HTERT RPE-1 (cell line): ENCODE results near the gene TTLL6.

Source experiments
- in situ Hi-C: fragments of 300-500 bp; cut with MboI; formaldehyde crosslinking; loops from 4 replicates; pipeline ENCODE4 v1.14.3; 2020; ENCODE audit warnings: low sequenced_read_pairs

Gene TTLL6

DNA sequence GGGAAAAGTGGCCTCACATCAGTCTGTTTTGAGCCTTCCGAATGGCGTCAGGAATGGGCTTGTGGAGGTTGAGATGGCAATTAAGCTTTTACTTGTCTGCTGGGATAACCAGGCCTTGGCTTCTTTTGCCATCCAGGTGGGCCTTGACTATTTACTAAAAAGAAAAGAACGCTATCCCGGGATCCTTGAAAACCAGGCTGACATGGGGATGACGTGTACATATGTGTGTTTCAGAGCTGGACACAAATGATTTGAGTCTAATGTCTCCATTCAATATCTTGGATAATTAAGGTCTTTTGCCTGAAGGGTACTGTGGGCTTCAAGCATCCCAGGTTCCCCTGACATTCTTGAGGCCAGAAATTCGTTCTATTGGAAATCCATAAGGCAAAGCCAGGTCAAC, 55.9 kb downstream of the TTLL6 start:
- in situ Hi-C loops = no loop called here

DNA sequence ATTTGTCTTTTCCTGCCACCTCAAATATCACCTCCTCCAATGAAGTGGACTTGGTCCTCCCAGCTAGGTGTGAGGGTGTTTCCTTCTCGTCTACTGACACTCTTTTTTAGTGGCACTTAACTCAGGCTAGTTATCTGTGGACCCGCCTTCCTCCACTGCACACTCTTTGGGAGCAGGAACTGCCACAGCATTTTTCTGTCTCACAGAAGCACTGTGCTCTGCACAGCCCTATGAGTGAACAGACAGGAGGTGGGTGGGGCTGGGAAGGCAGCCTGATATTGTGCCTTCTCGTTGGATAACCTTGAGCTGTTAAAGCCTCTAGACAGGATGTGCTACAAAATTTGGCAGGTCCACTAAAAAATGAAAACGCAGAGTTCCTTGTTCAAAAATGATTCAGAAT, 56.6 kb downstream of the TTLL6 start:
- in situ Hi-C loops = no loop called here

DNA sequence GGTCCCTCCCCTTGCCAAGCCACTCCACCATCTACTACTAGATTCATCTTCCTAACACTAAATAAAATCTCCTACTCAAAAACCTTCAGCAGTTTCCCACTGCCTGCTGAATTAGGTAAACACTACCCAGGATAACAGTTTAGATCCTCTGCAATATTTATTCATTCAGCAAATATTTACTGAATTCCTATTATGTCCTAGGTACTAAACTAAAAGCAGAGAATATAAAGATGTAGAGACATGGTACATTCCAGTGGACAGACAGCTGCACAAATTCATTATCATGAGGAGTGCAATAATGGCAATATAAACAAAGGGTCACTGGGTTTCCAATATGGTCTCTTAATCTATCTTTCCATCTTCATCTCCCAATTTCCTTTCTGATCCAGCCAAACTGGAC, 57.7 kb downstream of the TTLL6 start:
- in situ Hi-C loops = no loop called here

GRCh38 chr17:48757524-48757961, 59.5 kb downstream of the TTLL6 start:
- in situ Hi-C loops = no loop called here

GRCh38 chr17:48756830-48757251, 60.2 kb downstream of the TTLL6 start:
- in situ Hi-C loops = no loop called here

GRCh38 chr17:48755356-48755755, 61.7 kb downstream of the TTLL6 start:
- in situ Hi-C loops = no loop called here

DNA sequence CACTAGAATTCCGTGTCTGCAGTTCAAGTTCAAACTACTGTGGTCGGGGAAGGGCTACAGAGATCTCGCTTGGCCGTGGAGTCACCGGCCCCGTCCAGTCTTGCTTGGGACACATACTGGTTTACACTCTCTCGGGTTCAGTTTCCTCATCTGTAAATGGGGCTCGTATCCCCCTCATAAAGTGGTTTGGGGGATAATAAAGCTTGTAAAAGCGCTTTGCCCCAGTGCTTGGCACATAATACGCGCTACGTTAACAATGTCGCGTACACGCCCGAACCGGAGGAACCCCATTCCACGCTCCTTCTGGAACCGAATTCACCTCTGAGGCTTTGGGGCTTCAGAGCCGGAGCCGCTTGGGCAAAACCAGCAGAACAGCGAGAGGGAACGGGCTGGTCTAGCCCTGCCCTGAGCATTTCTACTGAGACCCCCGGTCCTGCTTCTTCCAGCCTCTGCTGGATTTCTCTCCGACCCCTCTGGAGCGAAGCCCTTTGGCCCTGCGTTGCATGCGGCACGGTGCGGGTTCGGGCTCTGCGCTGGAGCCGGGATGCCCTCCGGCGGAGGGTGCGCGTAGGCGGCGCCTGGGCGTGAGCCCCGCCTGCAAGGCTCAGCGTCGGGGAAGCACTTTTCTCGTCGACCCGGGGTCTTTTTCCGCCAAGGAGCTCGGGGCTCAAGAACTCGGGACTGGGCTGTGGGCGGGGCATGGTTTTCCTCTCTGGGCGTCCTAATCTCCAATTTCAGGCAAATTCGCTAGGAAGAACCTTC, 62.3 kb downstream of the TTLL6 start:
- in situ Hi-C loops = no loop called here

GRCh38 chr17:48753794-48754499, 63.1 kb downstream of the TTLL6 start:
- in situ Hi-C loops = no loop called here

GRCh38 chr17:48752399-48753288, 64.4 kb downstream of the TTLL6 start:
- in situ Hi-C loops = no loop called here

- in situ Hi-C loops = no loop called here
Observed at GRCh38 chr17:48751733-48752398, 65.2 kb downstream of the TTLL6 start.

DNA sequence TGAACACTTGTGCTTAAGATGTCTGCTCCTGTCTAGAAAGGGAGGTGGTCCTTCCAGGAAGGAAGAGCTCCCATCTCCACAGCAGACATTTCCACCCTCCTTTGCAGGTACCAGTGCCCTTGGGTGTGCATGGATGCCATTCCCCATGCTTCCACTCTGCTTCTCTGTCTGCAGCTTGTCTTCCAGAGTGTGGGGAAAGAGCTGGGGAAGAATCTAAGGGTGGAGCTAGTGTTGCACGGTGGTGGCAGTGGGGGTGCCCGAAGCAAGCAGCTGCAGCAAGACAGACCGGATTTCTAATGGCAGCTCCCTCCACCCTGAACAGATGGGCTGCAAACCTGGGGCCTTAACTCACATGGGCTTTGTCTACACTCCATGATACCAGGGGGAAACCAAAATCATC, 65.9 kb downstream of the TTLL6 start:
- in situ Hi-C loops = no loop called here

DNA sequence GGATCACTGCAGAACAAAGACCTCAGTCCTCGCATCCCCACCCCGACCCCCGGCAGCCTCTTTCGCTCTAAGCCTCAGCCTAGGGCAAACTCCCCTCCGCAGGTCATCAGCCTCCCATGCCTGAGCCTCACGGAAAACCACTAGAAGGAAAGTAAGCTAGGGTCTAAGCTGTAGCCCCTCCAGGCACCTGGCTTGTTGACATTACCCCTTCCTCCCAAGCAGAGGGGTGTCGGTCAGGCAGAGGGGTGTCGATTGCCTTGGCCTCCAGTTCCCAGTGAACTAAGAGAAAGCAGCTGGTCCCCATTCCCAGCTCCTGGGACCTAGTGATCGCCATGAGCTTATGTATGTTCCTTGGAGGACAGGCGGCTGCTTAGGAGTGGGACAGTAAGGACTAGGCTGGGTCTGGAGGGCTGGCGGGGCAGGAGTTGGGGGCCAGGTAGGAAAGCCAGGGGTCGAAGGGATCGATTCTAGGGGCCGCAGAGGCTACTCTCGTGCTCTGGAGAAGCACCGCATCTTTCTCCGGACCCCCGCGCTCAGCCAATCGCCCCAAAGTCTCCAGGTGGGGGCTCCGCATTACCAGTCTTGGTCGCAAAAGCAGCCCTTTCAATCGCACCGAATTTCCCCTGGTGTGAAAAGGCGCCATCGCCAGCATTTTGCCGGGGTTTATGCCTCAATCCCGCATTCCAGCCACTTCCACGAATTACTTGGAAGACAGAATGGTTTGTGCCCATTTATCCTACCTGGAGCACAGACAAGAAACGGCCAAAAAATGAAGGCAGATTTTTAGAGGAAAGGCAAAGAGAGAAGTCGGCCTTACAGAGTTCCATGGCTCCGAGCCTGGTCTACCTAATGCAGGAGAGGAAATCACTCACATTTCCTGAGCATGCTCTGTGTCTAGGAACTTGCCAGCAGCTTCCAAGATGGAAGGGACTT, 67.1 kb downstream of the TTLL6 start:
- in situ Hi-C loops = no loop called here

- in situ Hi-C loops = no loop called here
Observed at GRCh38 chr17:48748718-48749566, 68.1 kb downstream of the TTLL6 start.

DNA sequence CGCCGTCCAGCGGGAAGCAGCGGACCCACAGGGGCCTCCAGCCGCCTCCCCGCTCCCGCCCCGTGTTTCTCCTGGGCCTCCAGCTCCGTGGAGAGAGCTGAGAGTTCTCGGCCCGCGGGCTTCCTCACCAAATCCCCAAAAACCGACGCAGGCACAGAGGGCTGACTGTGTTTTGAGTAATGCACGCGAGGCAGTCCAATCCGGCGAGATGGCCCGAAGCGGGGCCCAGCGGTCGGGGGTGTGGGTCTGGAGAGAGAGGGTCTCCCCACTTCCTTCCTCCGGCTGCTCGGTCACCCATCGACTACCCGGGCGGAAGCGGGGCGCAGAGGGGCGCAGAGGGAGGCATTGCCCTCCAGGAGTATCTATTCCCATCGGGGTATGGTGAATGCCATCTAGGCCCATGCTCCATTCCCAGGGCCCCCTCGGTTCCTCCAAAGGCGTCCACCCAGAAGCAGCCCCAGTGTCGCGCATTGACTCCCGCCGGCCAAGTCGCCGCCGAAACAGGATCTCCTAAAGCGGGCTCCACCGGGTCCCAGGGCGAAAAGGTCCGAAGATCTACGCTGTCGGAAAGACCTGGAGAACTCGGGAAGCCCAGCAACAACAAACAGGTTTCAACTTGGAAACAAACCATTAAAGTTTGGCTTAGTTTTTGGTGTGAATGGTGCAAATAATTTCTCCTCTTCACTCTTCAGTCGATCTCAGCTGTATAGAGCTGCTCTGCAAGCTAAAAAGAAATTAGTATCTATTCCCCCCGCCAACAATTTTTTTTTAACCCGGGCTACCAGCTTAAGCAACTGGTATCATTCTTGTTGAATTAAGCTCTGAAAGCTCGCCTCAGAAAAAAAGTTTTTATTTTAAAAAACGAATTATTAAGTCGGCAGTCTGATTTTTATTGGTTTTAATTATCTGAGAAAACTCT, 69.3 kb downstream of the TTLL6 start:
- in situ Hi-C loops = no loop called here

DNA sequence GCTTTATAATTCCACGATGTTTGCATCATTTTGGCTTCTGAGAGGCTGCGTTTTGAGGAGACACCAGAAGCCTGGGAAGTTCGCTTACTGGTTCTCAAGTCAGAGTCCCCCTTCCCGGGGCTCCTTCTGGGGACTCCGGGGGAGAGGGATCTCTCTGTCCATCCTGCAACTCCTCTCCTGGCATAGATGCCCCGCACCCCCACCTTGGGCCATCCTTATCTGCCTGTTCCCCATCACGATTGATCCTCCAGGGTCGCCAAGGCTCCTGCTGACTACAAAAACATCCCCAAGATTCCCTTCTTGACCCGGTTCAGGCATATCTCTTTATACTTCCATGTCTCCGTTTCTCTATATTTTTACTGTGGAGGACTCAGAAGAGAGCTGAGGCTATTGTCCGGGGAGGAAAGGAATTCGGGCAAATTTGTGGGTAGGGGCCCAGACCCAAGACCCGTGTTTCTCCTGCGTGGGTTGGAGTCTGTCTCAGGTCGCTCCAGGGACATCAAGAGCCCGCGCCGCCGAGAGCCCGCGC, 70.0 kb downstream of the TTLL6 start:
- in situ Hi-C loops = no loop called here

DNA sequence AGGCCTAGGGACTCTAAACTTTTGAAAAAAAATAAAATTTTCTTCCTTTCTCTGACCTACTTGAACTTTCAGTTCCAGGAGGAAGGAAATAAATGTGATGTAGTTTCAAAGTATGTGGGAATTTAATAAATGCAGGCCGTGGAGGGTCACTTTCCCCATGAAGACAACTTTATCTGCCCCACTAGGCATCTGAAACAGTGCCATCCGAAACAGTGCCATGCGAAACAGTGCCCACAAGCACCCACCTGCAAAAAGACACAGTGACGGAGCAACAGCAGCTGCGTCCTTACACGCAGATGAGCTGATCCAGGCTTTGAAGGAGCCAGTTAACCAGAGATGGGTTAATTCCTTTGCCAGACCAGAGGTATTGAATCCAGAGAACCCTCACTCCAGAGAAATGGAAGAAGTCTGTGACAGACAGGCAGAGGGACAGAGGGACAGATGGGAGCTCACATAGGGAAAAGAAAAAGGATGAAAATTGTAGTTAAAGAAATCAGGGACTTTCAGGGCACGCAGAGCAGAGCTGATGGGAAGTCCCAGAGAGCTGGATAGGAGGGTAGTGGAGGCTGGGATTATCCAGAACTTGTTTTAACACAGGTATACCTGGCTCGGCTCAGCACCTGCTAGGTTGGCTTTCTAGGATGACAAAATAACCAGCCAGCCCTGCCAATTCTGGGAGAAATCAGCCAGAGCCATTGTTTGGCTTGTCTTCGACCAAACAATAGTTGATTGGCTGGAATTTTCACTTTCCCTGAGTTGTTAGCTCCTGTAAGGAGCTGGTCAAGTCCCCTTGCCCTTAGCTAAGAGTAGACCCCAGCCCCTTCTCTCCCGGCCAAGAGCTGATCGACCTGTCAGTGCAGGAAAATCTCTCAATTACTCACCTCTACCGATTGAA, 71.4 kb downstream of the TTLL6 start:
- in situ Hi-C loops = no loop called here

DNA sequence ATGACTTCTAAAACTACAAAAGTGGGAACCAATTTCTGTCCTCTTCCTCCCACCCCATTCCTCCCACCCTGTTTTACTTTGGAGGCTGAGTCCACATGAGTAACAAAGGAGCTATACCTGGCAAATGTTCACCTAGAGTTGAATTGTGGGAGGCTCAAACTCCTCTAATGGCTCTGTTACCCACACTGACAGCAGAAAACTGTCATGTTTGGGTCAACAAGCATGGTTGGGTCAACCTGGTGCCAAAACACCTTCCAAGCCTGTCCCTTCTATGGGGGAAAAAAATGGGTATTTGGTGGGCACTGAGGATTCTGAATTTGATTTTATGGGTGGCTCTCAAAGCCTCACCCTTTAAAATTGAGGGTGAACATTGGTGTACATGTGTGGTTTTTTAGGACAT, 76.5 kb downstream of the TTLL6 start:
- in situ Hi-C loops = no loop called here
